Stimulated activated CD8-positive, alpha-beta memory T cell treated with anti-CD3 and anti-CD28 coated beads, Interleukin-15, amount 100 ng/mL, for 48 hours (primary cell): ENCODE measurements around the gene DENND4C.
"Not testable (repeated sequence)": the region's sequence is repeated elsewhere in the genome, so short reads cannot be mapped to it uniquely, and the experiment has no call there.

Experiments used
- DNase-seq, 2 donors: peaks; one replicate each; pipeline ENCODE4 v3.0.0-alpha.2; 2020; ENCODE audit warnings: low read depth in 2 of 2

DENND4C gene

GRCh38 chr9:19410195-19410503 is 179.7 kb downstream of the DENND4C start:
- DNase-seq, result no peak

- DNase-seq, result no peak
Measured at GRCh38 chr9:19410594-19410993, 180.1 kb downstream of the DENND4C start.

GRCh38 chr9:19411316-19411715 is 180.8 kb downstream of the DENND4C start:
- no peak for DNase-seq

DNA sequence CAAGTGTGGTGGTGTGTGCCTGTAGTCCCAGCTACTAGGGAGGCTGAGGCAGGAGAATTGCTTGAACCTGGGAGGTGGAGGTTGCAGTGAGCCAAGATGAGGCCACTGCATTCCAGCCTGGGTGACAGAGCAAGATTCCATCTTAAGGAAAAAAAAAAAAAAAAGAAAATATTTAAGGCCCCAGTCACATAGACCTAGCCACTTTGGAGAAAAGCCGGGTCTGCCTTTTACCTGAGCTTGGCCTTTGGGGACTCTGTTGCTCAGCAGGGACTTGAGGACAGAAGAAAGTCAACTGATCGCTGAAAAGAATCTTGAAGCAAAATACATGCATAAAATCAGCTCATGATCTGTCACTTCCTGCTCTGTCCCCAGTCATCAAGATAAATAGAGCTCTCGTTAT is 183.0 kb downstream of the DENND4C start:
- not testable (repeated sequence) for DNase-seq

DNA sequence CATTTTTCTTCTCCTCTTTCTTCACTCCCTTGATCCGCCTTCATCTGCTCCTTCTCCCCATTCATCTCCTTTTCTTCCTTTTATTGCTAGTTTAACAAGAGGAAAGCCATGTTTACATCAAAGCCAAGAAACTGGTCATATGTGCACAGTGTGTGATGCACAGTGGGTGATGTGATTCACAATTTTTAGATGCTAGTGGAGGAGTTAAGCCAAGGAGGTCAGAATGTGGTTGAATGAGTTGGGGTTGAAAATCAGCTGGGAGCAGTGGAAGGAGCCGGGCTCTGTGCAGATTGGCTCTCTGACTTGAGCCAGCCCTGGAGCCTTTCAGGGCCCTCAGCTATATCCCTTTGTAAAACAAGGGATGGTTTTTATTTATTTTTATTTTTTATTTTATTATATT is 185.7 kb downstream of the DENND4C start:
- no peak for DNase-seq

DNA sequence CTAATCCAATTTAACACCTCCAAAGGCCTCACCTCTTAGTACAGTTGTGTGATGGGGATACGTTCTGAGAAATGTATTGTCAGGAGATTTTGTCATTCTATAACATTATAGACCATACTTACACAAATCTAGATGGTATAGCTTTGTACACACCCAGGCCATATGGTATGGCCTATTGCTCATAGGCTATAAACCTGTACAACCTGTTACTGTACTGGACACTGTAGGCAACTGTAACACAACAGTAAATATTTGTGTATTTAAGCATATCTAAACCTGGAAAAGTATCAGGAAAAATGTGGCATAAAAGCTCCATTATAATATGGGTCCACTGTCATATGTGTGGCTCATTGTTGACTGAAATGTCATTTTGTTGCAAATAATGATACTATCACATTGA is 190.4 kb downstream of the DENND4C start:
- DNase-seq, result no peak
